Testis (tissue), 2 donors: Measurements from ENCODE around the gene NBAS.

Source experiments
- CTCF ChIP-seq, 3 experiments: fragments of 450-650 bp in 2 of 3; fragments of 200-600 bp in 1 of 3; sonication (generic) in 1 of 3; IDR thresholded peaks; one replicate each; pipeline ENCODE4 v1.5.1; 2016 to 2019; ENCODE audit warnings: antibody characterized with exemption in 3 of 3, mild to moderate bottlenecking in 2 of 3, moderate library complexity in 1 of 3
- POLR2A ChIP-seq: fragments of 450-650 bp; IDR thresholded peaks from one replicate; pipeline ENCODE4 v1.6.1; 2017; ENCODE audit warnings: antibody characterized with exemption, mild to moderate bottlenecking, moderate library complexity

- TF ChIP-seq CTCF (IDR thresholded peaks at IDR 0.05) (no peak), POLR2A (no peak)
Measured at GRCh38 chr2:15147591-15147990, 413.5 kb downstream of the NBAS start.
